GM18498 (cell line): ENCODE results near the gene CAVIN4.

Experiments used
- ATAC-seq: cut with Tn5 transposase; IDR thresholded peaks from one replicate; pipeline ENCODE4 v1.9.1; 2021; ENCODE audit warnings: mild to moderate bottlenecking, moderate library complexity; ENCODE audit not compliant: unreplicated experiment

The CAVIN4 gene

GRCh38 chr9:100577776-100578448 is at the start of gene CAVIN4:
TSS of gene CAVIN4 (plus strand) at chr9:100578079. CDS start at chr9:100578144, 65 bp downstream.
- no peak for ATAC-seq

GRCh38 chr9:100534401-100534800 is 43.5 kb upstream of the CAVIN4 start:
- no peak for ATAC-seq

- ATAC-seq = no peak
Measured at GRCh38 chr9:100540327-100540726, 37.6 kb upstream of the CAVIN4 start.

DNA sequence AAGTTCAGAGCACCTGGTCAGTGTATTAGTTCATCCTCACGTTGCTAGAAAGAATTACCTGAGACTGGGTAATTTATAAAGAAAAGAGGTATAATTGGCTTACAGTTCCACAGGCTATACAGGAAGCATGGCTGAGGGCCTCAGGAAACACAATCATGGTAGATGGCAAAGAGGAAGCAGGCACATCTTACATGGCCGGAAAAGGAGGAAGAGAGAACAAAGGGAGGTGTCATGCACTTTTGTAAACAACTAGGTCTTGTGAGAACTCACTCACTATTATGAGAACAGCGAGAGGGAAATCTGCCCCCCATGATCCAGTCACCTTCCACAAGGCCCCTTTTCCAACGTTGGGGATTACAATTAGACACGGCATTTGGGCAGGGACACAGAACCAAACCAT is 28.8 kb upstream of the CAVIN4 start:
- no peak for ATAC-seq

- peak; percentile 51 for ATAC-seq
Measured at GRCh38 chr9:100554935-100555401, 22.9 kb upstream of the CAVIN4 start.

GRCh38 chr9:100555471-100555870 is 22.4 kb upstream of the CAVIN4 start:
- peak; percentile 80 for ATAC-seq

- no peak for ATAC-seq
Measured at GRCh38 chr9:100557053-100557452, 20.8 kb upstream of the CAVIN4 start.

GRCh38 chr9:100561256-100561655 is 16.6 kb upstream of the CAVIN4 start:
- ATAC-seq = no peak

- no peak for ATAC-seq
Measured at GRCh38 chr9:100567856-100568255, 10.0 kb upstream of the CAVIN4 start.

DNA sequence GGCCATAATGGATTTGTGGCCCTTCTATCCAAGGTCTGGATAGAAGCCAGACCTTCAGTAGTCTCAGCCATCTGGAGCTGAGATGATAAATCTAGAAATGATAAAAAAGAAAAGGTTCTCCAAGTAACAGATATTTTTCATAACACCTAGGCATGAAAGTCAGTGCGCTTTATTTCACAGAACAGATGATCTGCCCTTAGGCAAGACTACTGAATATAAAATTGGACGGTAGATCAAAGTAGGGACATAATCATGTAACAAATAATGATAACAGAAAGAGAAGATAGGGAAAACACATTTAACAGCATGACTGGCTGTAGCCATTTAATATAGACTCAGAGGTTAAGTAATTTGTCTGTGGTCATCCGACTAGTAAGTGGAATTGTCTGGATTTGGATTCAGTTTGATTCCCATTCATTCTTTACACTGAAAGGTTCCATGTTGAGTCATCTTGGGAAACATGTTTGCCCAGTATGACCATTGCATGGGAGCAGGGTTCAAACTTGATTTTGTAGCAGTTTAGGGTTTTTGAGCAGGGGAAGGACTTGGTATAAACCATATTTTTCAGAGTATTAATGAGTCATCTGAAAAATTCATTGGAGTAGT is 4.1 kb upstream of the CAVIN4 start:
- no peak for ATAC-seq

DNA sequence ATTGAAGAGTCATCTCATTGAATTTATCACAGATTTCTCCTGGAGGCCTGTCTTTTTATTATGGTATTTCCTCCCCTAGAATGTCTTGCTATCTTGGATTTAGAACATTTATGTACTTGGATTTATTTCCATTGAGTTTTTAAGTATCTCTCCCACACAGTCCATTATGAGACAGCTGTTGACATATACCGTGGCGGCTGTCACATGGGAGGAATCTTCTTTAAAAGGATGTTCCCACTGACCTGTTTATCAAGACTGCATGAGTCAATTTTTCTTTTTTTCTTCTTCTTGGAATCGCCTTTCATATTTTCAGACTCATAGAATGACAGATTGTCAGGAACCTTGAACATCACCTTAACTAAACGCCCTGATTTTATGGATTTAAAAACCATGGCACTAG is 2.9 kb upstream of the CAVIN4 start:
- no peak for ATAC-seq

- no peak for ATAC-seq
Measured at GRCh38 chr9:100575765-100576386, 2.0 kb upstream of the CAVIN4 start.

DNA sequence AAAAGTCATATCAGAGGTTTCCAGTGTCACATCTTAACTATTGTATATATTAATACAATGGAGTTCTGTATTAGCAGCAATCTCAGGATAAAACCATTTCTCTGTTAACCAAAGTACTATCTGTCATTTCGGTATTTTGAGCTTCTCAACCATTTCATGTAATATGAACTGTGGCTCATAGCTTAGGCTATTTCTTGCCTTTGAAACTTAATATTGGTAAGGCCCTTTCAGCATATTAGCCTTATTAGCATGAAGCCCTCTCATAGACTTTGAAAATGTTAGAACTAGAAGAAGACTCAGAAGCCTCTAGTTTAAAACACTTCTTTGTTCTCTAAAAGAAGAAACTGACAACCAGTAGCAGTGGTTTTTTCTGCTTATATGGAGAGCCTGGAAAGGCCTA is 731 bp downstream of the CAVIN4 start:
- ATAC-seq = no peak

- ATAC-seq = no peak
Measured at GRCh38 chr9:100579665-100580064, 1.8 kb downstream of the CAVIN4 start.

GRCh38 chr9:100580257-100580656 is 2.4 kb downstream of the CAVIN4 start:
- ATAC-seq = no peak

GRCh38 chr9:100581081-100581480 is 3.2 kb downstream of the CAVIN4 start:
- no peak for ATAC-seq

DNA sequence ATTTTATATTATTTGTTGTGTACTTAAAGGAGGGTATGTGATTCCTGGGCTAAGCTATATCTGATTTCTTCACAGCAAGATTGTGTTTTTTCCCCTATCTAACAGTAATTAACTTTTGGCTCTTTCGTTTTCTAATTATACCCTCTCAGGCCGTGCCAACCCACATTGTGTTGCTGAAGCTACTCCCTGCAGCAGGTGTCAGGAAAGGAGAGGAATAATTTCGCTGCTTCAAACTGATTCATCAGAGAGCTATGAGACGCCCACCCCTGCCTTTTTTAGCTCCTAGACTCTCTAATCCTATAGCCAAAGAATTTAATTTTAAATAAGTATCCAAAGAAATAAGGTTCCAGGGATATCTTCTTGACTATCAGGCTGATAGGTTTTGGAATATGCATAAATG is 3.8 kb downstream of the CAVIN4 start:
- no peak for ATAC-seq

- no peak for ATAC-seq
Measured at GRCh38 chr9:100583014-100583802, 5.3 kb downstream of the CAVIN4 start.

DNA sequence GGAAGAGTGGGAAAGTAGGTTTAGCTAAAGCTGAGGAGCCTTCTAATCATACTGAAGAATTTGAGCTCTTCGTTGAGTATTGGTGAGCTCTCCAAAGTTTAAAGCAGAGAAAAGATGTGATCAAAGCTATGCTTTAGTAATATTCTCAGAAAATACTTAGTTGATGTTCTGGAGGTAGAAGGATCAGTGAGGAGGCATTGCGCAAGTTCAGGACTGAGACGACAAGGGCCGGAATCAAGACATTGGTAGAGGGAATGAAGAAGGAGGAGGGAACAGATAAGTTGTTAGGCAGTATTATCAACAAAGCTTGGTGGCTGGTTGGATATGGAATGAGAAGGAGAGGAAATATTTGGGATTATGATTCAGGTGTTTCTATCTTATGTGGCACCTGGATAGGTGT is 7.1 kb downstream of the CAVIN4 start:
- no peak for ATAC-seq

- ATAC-seq = no peak
Measured at GRCh38 chr9:100586093-100586492, 8.2 kb downstream of the CAVIN4 start.

- no peak for ATAC-seq
Measured at GRCh38 chr9:100587375-100587774, 9.5 kb downstream of the CAVIN4 start.
